Hematopoietic multipotent progenitor cell treated with erythropoietin and hydrocortisone succinate and interleukin-3 and kit ligand, for 15 days (in vitro differentiated cells): ENCODE measurements around the gene CTBP2.
"Not testable (repeated sequence)": the region's sequence is repeated elsewhere in the genome, so short reads cannot be mapped to it uniquely, and the experiment has no call there.

Experiments used
- DNase-seq: peaks from one replicate; pipeline ENCODE4 v3.0.0-alpha.2; 2015; ENCODE audit warnings: low spot score

Gene CTBP2

GRCh38 chr10:125087191-125087896, 73.0 kb downstream of the CTBP2 start:
- DNase-seq, result no peak

DNA sequence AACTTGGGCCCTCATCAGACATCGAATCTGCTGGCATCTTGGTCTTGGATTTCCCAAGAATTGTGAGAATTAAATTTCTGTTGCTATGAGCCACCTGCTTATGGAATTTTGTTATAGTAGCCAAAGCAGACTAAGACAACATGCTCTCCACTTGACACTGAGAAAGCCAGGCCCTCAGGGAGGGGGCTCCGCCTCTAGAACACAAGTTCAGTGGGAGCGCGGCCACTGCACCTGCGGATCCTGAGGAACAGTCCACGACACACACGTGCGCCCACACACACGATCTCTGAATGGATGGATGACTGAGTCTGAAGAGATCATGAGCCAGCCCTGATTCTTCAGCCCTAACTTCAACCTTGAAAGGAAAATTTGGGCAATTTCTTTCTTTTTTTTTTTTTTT, 73.7 kb downstream of the CTBP2 start:
- no peak for DNase-seq

DNA sequence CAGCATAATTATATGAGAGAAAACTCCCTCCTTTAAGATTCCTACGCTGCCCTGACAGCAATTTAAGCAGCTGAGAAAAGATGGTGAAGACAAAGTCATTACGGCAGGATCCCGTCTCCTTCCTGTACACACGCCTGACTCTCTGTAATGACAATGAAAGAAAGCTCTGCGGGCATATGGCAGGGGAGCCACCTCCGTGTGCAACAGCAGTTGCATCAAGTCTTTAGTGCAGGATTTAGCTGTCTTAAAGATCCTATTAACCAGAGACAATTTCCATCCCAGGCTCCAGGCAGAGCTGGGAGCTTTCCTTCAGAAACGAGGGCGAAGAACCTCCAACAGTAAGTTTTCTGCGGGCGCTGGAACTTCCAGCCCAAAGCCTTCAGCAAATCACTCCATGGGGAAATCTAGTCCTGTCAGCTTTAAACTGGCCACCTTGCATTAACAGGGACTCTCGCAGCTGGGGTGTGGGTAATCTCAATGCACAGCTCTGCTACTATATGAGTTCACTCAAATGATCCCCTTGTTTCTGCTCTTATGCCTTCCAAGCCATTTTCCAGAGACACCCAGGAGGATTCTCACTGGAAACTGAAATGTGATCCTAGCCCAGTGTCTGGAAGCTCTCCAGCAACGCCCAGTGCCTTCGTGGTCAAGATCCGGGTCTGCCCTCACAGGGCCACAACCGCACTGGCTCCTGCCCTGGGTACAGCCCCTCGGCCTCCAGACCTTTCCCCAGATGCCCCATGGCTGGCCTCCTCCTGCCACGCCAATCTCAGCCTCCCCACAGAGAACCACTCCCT, 74.9 kb downstream of the CTBP2 start:
- DNase-seq, result no peak

- DNase-seq, result no peak
These were observed 75.6 kb downstream of the CTBP2 start for GRCh38 chr10:125084614-125085257.

GRCh38 chr10:125084191-125084613, 76.2 kb downstream of the CTBP2 start:
- DNase-seq, result no peak

- no peak for DNase-seq
These were observed 76.8 kb downstream of the CTBP2 start for GRCh38 chr10:125083576-125083920.

DNA sequence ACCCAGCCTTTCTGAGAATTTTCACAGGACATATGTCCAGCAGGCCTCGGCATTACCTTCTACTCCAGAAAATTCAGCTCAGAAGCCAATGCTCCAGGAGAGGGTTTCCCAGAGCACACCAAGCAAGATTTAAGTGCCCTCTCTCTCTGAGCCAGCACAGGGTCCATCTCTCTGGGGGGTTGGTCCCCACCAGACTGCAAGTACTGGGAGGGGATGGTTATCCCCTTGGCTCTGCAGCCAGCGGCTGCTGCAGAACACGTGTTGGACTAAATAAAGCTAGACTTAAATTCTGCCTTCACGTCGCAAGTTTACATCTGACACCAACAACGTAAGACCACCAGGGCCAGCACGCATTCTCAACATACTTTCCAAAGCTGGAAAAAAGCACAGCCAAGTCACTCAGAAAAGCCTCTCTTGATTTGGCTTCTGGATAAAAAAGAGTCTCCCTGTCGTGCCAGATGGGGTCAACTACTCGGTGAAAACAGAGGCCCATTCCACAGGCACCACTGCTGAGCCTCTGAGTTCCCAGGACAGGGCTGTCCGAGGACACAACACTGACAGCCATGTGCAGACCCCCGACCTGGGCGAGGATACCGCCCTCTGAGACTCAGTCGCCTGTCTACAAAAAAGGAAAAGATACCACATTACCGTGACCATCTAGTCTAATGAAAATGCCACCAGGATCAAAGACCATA, 77.3 kb downstream of the CTBP2 start:
- no peak for DNase-seq

DNA sequence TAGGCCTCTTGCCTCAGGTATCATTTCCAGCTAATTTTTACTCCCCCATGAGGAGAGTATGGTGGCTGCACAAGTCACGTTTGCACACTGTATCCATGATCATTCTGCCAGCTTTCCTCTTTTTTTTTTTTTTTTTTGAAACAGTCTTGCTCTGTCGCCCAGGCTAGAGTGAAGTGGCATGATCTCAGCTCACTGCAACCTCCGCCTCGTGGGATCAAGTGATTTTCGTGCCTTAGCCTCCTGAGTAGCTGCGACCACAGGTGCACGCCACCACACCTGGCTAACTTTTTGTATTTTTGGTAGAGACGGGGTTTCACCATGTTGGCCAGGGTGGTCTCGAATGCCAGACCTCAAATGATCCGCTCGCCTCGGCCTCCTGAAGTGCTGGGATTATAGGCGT, 77.9 kb downstream of the CTBP2 start:
- DNase-seq, result not testable (repeated sequence)

- no peak for DNase-seq
These were observed 78.4 kb downstream of the CTBP2 start for GRCh38 chr10:125081931-125082330.

DNA sequence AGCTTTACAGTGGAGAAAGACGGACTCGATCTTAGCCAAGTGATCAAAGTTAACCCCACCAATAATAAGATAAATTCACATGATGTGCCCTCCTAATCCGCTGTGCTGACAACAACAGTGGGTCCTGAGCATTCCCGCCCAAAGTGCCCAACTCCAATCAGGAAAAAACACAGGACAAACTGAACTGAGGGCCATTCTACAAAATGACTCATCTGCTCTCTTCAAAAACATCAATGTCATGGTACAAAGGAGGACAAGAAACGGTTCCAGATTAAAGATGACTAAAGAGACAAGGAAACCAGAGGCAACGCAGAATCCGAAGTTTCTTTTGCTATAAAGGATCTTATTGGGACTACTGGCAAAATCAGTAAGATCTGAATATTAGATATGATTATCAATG, 79.4 kb downstream of the CTBP2 start:
- no peak for DNase-seq

- DNase-seq, result no peak
These were observed 80.1 kb downstream of the CTBP2 start for GRCh38 chr10:125080296-125080695.

DNA sequence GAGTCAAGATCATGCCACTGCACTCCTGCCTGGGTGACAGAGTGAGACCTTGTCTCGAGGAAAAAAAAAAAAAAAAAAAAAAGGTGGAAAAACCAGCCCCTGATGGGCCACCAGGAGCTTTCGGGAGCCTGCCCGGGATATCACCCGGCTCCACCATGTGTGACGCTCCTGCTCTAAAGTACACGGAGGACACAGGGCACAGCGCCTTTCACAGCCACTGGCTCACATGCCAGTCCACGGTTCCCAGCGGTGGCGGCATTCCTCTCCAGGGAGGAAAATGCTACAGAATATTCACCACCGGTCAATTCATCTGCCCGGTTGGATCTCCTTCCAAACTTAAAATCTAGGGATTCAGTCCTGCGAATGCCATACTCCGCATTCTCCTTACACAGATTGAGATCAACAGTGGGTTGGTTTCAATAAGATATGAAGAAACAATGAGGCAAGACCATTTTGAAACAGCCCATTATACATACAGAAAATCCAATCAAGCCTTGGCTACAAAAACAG, 81.2 kb downstream of the CTBP2 start:
- DNase-seq, result no peak

GRCh38 chr10:125076891-125077541, 83.3 kb downstream of the CTBP2 start:
- no peak for DNase-seq

DNA sequence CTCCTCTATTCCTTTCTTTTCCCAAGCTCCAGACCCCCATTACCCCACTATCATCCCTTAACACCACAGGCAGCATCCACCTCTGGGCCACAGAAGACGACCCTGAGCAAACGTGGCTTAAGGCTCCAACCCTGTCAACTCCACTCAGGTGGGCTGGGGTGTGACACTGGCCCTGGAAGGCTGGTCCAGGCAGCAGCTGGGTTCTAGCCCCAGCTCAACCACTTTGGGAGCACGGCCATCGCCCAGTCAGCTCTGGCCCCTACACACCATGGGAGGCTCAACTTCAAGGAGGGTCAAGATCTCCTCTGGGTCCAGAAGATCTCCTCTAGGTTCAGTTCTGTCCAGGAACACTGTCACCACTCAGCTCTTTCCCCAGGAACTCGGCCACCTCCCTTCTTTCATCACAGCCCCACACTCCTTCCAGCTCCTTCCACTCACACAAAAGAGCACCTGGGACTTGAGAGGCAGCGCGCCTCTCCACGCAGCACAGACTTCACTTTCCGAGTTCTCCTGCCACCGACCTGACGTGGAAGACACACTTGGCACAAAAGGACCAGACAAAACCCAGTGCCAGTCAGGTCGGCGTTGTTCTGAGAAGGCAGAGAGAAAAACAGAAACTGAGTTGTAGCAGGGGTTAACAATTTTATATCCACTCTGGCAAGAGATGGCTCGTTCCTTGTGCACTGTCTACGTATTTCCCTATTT, 84.1 kb downstream of the CTBP2 start:
- no peak for DNase-seq

GRCh38 chr10:125073996-125074395, 86.4 kb downstream of the CTBP2 start:
- DNase-seq, result no peak

GRCh38 chr10:125072794-125073193, 87.6 kb downstream of the CTBP2 start:
- DNase-seq, result no peak

DNA sequence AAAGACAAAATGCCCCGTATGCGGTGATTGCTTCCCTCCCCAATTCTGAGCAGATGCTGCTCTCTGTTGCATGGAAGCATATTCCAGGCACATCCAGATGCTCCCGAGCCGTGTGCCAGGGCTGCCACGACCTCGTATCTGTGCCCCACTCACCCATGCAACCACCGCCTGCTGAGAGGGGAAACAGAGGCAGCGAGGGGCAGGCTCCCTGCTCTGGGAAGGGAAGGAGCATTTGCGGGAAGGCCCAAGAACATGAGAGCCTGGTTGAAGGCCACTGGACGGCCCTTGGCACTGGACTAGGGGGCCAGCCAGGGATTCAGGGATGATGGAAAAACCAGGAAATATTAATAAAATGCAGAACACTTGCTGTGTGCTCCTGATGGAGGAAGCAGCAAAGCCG, 89.4 kb downstream of the CTBP2 start:
- DNase-seq, result no peak

DNA sequence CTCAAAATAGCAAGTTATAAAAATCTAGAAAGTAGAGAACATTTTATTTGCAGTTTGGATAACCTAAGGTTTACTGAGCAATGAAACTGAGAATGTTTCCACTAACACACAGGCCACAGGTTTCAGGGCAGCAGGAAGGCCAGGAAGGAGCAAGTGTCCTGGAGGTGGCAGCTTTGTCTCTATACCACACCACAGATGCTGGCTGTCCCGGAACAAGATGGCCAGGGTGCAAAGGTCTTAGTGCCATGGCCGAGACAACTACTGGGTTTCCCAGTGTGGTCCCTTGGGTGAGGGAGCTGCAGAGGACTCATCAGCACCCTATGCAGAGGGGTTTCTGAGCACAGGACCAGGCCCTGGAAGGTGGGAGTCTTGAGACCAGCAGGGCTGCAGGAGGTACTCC, 92.0 kb downstream of the CTBP2 start:
- no peak for DNase-seq

DNA sequence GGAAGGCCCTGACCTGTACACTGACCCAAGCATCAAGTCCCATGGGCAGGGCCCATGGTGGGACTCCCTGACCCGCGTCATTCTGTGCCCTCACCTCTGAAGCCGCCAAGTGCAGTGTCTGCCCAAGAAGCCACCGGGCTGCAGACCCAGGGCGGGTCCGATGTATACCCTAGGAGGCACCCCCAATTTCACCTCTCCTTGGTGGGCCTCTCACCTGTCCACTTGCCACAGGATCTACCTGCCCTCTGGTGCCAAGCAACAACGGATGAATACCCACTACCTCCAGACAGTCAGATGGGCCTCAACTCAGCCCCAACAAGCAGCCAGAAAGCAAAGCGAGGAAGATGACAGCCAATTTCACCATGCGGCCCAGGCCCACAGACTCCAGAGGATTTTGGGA, 92.6 kb downstream of the CTBP2 start:
- no peak for DNase-seq

GRCh38 chr10:125066764-125067450, 93.5 kb downstream of the CTBP2 start:
- DNase-seq, result no peak
